ENCODE data around the gene SELPLG. TPM values are rescaled to one million over a fixed set of nuclear protein-coding genes. Genes with fewer than 3 reads are reported as not detected.
A peak's percentile ranks its signal among the peaks of the same experiment; 100 is the strongest.

Gene SELPLG
- total RNA-seq, 1 donor from 2014 or later: 0.51 TPM

- no peaks in the 10 kb centered on the region for H3K27me3 Mint-ChIP-seq (ENCODE audit: low read depth)
- DNase-seq (ENCODE audit: low read depth, low spot score): no peak
- no peaks in the 10 kb centered on the region for H3K36me3 Mint-ChIP-seq (ENCODE audit: low read depth)
- peak overlapping the region; percentile 35 for H3K27ac Mint-ChIP-seq (ENCODE audit: unreplicated experiment)
- H3K9me3 Mint-ChIP-seq: no peaks in the 10 kb centered on the region
- H3K4me1 Mint-ChIP-seq: peaks cover 26% of the 10 kb centered on the region
- TF ChIP-seq, protein P1, sequence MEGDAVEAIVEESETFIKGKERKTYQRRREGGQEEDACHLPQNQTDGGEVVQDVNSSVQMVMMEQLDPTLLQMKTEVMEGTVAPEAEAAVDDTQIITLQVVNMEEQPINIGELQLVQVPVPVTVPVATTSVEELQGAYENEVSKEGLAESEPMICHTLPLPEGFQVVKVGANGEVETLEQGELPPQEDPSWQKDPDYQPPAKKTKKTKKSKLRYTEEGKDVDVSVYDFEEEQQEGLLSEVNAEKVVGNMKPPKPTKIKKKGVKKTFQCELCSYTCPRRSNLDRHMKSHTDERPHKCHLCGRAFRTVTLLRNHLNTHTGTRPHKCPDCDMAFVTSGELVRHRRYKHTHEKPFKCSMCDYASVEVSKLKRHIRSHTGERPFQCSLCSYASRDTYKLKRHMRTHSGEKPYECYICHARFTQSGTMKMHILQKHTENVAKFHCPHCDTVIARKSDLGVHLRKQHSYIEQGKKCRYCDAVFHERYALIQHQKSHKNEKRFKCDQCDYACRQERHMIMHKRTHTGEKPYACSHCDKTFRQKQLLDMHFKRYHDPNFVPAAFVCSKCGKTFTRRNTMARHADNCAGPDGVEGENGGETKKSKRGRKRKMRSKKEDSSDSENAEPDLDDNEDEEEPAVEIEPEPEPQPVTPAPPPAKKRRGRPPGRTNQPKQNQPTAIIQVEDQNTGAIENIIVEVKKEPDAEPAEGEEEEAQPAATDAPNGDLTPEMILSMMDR (conservative IDR thresholded peaks at IDR 0.05): no peak
- no peak overlapping the region for H3K4me3 Mint-ChIP-seq
These were observed 3.0 kb downstream of the SELPLG start for GRCh38 chr12:108630481-108631207.

GRCh38 chr12:108629824-108630476 is 3.7 kb downstream of the SELPLG start:
- Mint-ChIP-seq H3K9me3 (no peaks in the 10 kb centered on the region), H3K4me1 (peaks cover 25% of the 10 kb centered on the region), H3K4me3 (no peak overlapping the region), H3K27me3 (ENCODE audit: low read depth) (no peaks in the 10 kb centered on the region), H3K27ac (ENCODE audit: unreplicated experiment) (peak overlapping the region; percentile 75), H3K36me3 (ENCODE audit: low read depth) (no peaks in the 10 kb centered on the region)
- TF ChIP-seq, protein P1 (conservative IDR thresholded peaks at IDR 0.05): no peak
- no peak for DNase-seq (ENCODE audit: low read depth, low spot score)

- H3K27ac Mint-ChIP-seq (ENCODE audit: unreplicated experiment): no peak overlapping the region
These were observed 4.5 kb downstream of the SELPLG start for GRCh38 chr12:108629151-108629550.

GRCh38 chr12:108627134-108627920 is 6.4 kb downstream of the SELPLG start:
- Mint-ChIP-seq H3K9me3 (peaks cover 2% of the 10 kb centered on the region), H3K4me3 (no peak overlapping the region)
- TF ChIP-seq, protein P1 (conservative IDR thresholded peaks at IDR 0.05): no peak

More at GRCh38 chr12:108629151-108629550, 4.5 kb downstream of the SELPLG start:
- DNase-seq (ENCODE audit: low read depth, low spot score): no peak
- no peaks in the 10 kb centered on the region for H3K9me3 Mint-ChIP-seq
- peaks cover 21% of the 10 kb centered on the region for H3K4me1 Mint-ChIP-seq
- no peak overlapping the region for H3K4me3 Mint-ChIP-seq
- H3K36me3 Mint-ChIP-seq (ENCODE audit: low read depth): no peaks in the 10 kb centered on the region
- TF ChIP-seq, protein P1 (conservative IDR thresholded peaks at IDR 0.05): no peak
- H3K27me3 Mint-ChIP-seq (ENCODE audit: low read depth): no peaks in the 10 kb centered on the region

DNA sequence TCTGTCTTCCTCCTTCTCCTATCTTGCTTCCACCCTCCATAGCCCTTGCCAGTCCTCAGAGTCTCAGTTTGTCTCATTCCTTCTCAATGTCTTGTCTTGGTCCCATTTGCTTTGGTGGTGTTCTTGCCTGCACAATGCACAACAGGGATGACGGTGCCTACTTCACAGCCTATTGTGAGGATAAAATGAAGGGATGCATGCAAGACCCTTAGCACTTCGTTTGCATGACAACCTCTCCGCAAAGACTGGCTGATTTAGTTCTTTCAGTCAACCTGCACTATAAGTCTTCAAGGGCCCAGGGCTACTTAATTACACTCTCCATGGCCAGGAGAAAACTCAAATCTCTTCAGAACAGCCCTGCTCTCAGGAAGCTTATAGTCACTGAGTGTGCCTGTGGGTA is 8.5 kb downstream of the SELPLG start:
- no peak overlapping the region for H3K27ac Mint-ChIP-seq (ENCODE audit: unreplicated experiment)
- H3K36me3 Mint-ChIP-seq (ENCODE audit: low read depth): no peaks in the 10 kb centered on the region
- no peaks in the 10 kb centered on the region for H3K27me3 Mint-ChIP-seq (ENCODE audit: low read depth)
- H3K9me3 Mint-ChIP-seq: peaks cover 2% of the 10 kb centered on the region
- TF ChIP-seq, protein P1 (conservative IDR thresholded peaks at IDR 0.05): no peak
- peaks cover 23% of the 10 kb centered on the region for H3K4me1 Mint-ChIP-seq
- no peak overlapping the region for H3K4me3 Mint-ChIP-seq
- no peak for DNase-seq (ENCODE audit: low read depth, low spot score)

More at GRCh38 chr12:108627134-108627920, 6.4 kb downstream of the SELPLG start:
- DNase-seq (ENCODE audit: low read depth, low spot score): no peak
- peaks cover 25% of the 10 kb centered on the region for H3K4me1 Mint-ChIP-seq
- no peaks in the 10 kb centered on the region for H3K27me3 Mint-ChIP-seq (ENCODE audit: low read depth)
- no peak overlapping the region for H3K27ac Mint-ChIP-seq (ENCODE audit: unreplicated experiment)
- no peaks in the 10 kb centered on the region for H3K36me3 Mint-ChIP-seq (ENCODE audit: low read depth)
